ENCODE data around the gene TBL3.
A peak's percentile ranks its signal among the peaks of the same experiment; 100 is the strongest.

The TBL3 gene

GRCh38 chr16:1982013-1982433 lies 10.2 kb downstream of the TBL3 start:
- TF ChIP-seq EP300 (IDR thresholded peaks at IDR 0.05; ENCODE audit: borderline replicate concordance) (no peak), RAD21 (IDR thresholded peaks at IDR 0.05; ENCODE audit: low read depth) (no peak), YY1 (IDR thresholded peaks at IDR 0.05; ENCODE audit: low read depth) (no peak), REST (IDR thresholded peaks at IDR 0.05; ENCODE audit: low read depth) (no peak), MAX (IDR thresholded peaks at IDR 0.05) (no peak), TEAD4 (IDR thresholded peaks at IDR 0.05) (no peak), CEBPB (IDR thresholded peaks at IDR 0.05) (no peak), ZBTB7A (IDR thresholded peaks at IDR 0.05; ENCODE audit: low read depth) (no peak), USF1 (IDR thresholded peaks at IDR 0.05) (no peak), CREB1 (IDR thresholded peaks at IDR 0.05; ENCODE audit: low read depth) (no peak)

- TF ChIP-seq TAF1 (IDR thresholded peaks at IDR 0.05; ENCODE audit: low read depth) (no peak), USF1 (IDR thresholded peaks at IDR 0.05) (no peak)
Observed at GRCh38 chr16:1982991-1983543, 11.2 kb downstream of the TBL3 start.

GRCh38 chr16:1983544-1984346 lies 11.9 kb downstream of the TBL3 start, which contains the start of gene GFER:
Gene GFER, plus strand, starts transcription at chr16:1984193. Its CDS starts 26 bp downstream, at chr16:1984219.
- TF ChIP-seq NFIC (IDR thresholded peaks at IDR 0.05) (no peak), FOXM1 (IDR thresholded peaks at IDR 0.05; ENCODE audit: borderline replicate concordance, low read depth) (no peak), TEAD4 (IDR thresholded peaks at IDR 0.05) (no peak; the same call in 1 of the 2 replicates), CEBPB (IDR thresholded peaks at IDR 0.05) (no peak), RAD21 (IDR thresholded peaks at IDR 0.05; ENCODE audit: low read depth) (no peak; the same call in 1 of the 2 replicates), REST (IDR thresholded peaks at IDR 0.05; ENCODE audit: low read depth) (no peak), EGR1 (IDR thresholded peaks at IDR 0.05) (0 out of 2 replicates have a peak, but pooled peaks have one; percentile 29), YY1 (IDR thresholded peaks at IDR 0.05; ENCODE audit: low read depth) (peak; percentile 96), ZBTB7A (IDR thresholded peaks at IDR 0.05; ENCODE audit: low read depth) (peak; percentile 91), TCF12 (IDR thresholded peaks at IDR 0.05; ENCODE audit: low read depth) (0 out of 2 replicates have a peak, but pooled peaks have one; percentile 24), TAF1 (IDR thresholded peaks at IDR 0.05; ENCODE audit: low read depth) (peak; percentile 84; the same call in 1 of the 2 replicates), MAX (IDR thresholded peaks at IDR 0.05) (peak; percentile 32), EP300 (IDR thresholded peaks at IDR 0.05; ENCODE audit: borderline replicate concordance) (0 out of 2 replicates have a peak, but pooled peaks have one; percentile 15), USF1 (IDR thresholded peaks at IDR 0.05) (no peak)

GRCh38 chr16:1984347-1985225 lies 12.7 kb downstream of the TBL3 start:
- TF ChIP-seq YY1 (IDR thresholded peaks at IDR 0.05; ENCODE audit: low read depth) = no peak
- peak; percentile 56; the same call in 1 of the 2 replicates for TF ChIP-seq NFIC (IDR thresholded peaks at IDR 0.05)
- TF ChIP-seq FOXM1 (IDR thresholded peaks at IDR 0.05; ENCODE audit: borderline replicate concordance, low read depth) = no peak
- TF ChIP-seq CEBPB (IDR thresholded peaks at IDR 0.05) = no peak
- no peak for TF ChIP-seq EGR1 (IDR thresholded peaks at IDR 0.05)
